GM12874 (cell line): Measurements from ENCODE around the gene DAB1.

Experiments
- TF ChIP-seq, protein P1 (sequence below): IDR thresholded peaks from 2 replicates; pipeline ENCODE4 v1.5.1; 2011; ENCODE audit warnings: low read depth, mild to moderate bottlenecking, control low read depth, low read length, moderate library complexity; ENCODE audit not compliant: insufficient read depth

The DAB1 gene

DNA sequence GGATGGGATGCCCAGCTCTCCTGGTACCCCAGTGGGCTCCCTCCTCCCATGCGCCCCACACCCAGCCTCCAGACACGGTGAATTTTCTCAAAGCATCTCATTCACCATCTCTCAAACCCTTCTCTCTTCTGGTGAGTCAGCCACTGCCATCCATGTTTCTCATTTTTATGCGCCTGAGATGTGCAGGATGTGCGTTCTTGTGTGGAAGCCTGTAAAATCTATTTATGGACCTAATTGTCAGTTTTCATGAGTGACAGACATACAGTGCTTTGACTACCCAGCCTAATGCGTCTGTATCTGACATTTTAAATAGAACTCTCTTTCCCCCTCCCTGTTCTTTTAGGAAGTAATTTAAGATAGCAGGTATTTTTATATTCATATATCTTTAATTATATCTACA is 158.8 kb downstream of the DAB1 start:
- TF ChIP-seq, protein P1, sequence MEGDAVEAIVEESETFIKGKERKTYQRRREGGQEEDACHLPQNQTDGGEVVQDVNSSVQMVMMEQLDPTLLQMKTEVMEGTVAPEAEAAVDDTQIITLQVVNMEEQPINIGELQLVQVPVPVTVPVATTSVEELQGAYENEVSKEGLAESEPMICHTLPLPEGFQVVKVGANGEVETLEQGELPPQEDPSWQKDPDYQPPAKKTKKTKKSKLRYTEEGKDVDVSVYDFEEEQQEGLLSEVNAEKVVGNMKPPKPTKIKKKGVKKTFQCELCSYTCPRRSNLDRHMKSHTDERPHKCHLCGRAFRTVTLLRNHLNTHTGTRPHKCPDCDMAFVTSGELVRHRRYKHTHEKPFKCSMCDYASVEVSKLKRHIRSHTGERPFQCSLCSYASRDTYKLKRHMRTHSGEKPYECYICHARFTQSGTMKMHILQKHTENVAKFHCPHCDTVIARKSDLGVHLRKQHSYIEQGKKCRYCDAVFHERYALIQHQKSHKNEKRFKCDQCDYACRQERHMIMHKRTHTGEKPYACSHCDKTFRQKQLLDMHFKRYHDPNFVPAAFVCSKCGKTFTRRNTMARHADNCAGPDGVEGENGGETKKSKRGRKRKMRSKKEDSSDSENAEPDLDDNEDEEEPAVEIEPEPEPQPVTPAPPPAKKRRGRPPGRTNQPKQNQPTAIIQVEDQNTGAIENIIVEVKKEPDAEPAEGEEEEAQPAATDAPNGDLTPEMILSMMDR, result no peak

DNA sequence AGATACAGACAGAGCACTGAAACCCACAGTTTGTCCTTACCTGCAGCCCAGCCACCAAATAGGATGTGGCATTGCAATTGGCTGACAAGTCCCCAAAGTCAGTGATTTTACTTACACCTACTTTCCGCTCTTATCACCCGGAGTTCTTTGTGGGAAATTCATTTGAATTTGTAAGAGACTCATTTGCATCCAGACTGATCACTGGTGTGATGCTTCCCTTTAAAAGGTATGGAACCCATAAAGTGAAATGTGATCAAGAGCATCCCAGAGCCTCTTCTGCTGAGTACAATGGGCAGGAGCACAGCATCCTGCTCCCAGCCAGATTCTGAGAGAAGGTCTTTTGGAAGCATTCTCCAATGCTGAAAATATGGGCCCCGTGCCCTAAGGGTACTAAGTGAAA is 161.4 kb downstream of the DAB1 start:
- TF ChIP-seq, protein P1, result no peak

DNA sequence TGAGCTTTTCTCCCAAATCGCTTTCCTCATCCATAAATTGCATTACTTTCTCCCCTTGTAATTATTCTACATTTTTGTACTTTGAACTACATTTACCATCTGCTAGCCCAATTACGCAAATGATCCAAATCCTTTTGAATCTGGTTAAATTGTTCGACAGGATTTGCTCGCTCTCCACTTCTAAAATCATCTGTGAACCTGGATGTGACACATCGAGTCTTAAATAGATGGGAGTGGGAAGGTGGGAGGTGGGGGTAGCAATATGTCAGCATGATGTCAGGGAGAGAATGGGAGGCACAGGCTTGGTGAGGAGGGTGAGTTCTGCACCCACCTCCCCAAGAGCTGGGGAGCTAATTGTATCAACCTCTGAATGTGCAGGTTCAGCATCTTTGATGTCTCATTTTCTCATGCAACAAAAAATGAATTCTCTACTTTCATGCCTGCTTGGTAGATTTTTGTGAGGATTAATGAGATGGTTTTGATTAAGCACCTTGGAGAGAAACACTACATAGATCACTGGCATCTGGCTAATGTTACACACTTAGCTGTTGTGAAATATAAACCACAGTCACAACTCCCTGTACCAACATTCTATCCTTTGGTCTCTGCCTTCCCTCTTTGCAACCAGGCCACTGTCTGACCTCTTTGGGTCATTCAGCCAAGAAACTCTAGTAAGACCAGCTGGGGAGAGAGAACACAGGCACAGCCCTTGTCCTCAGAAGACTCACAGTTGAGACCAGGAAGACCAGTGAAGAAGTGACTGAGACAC is 165.1 kb downstream of the DAB1 start:
- TF ChIP-seq, protein P1, result no peak

DNA sequence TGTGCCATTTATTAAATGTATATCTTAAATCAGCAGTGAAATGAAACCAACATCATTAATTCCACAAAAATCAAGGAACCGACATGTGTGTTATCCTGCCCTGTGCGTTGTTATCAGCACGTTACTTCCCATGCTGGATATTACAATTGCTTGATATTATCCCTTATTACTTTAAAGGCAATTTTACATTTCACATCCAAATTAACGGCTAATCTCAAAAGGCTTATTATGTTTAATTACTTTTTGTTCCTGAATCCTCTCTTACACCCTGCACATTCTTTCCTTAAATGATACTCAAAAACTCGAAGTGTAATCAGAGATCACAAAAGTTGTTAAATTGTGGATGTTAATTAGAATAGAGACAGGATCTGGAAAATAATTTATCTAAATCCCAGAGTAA is 167.9 kb downstream of the DAB1 start:
- TF ChIP-seq, protein P1, result no peak

DNA sequence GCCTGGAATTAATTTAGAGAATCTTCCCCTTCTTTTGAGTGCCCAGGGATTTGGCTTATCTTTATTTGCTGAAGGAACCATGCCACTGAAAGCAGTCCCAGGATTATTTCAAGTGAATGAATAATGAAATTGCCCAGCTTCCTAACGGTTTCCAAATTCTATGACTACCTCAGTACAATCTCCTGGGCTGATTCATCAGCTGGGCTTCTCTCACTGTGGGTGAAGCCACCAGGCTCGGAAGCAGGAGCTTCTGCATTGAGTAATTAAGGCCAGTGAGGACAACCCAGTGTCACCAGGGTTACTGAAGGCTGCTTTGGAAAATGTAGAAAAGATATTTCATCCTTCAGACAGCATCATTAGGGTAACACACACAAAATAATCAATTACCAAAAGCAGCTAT is 169.8 kb downstream of the DAB1 start:
- TF ChIP-seq, protein P1, result no peak

DNA sequence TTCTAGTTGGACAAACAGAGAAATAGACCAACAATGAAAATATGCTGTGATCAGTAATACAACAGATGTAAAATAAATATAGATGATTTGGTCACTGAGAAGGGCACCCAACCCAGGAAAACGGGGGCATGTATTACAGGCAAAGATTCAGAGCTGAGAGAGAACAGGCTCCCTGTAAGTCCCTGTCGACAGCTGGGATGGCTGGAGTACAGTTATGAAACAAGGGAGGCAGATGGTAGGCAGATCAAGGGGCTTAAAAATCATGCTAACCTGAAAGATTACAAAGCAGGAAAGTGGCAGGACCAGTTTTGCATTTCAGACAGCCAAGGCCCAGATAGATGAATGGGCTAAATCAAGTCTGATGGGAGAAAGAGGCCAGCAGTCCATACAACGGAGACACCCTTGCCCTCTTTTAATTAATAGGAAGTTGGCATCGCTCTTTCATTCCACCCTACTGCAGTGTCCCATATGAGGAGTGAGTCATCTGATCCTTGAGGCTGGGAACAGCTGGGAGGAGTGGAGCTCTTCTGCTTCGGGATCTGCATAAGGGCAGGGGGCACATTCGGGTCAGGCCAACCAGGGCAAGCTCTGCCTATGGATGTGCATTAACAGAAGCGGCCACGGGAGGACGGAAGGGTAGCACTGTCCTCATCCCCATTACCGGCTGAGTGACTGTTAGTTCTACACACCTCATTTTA is 171.1 kb downstream of the DAB1 start:
- TF ChIP-seq, protein P1, result no peak

DNA sequence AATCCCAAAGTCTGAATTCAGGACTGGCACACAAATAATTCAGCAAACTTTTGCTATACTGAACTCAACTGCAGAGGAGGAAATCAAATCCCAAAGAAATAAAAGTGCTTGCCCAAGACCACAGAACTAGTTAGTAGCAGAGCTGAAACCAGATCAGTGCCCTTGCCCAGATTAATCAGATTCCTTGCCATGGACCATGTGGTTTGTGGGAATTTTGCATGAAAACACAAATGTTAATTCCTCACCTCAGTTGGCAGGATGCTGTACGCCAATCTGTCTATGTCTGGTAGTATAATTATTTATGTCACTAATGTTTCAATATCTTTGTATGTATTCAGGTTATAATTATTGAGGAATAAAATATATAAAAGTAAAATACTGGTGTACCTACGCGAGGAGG is 173.8 kb downstream of the DAB1 start:
- TF ChIP-seq, protein P1, result no peak
